HG03354 (cell line): ENCODE data around the gene SNN.

ENCODE experiments used
- ATAC-seq: cut with Tn5 transposase; IDR thresholded peaks from one replicate; pipeline ENCODE4 v1.9.1; 2021; ENCODE audit warnings: mild to moderate bottlenecking; ENCODE audit not compliant: unreplicated experiment, poor library complexity, severe bottlenecking

SNN gene

GRCh38 chr16:11692171-11692570, 23.9 kb downstream of the SNN start:
- no peak for ATAC-seq

GRCh38 chr16:11692651-11693050, 24.4 kb downstream of the SNN start:
- no peak for ATAC-seq

GRCh38 chr16:11696266-11697012, 28.2 kb downstream of the SNN start:
- ATAC-seq, result no peak

DNA sequence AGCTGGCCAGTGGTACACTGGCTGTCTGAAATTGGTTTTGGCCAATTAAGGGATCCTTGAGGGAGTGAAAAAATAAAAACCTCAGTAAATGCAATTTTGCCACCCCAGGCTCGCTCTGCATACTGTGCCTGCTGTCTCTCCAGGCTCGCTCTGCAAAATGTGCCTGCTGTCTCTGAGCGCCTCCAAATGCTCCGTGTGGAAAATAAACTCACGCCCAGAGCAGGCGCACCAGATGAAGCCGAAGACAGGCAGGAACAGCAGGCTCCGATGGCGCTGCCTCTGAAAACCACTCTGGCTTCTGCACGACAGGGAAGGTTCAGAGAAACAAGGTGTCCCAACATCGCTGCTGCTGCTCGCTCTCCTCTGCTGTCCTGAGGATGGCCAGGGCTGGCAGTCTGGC, 29.1 kb downstream of the SNN start:
- no peak for ATAC-seq

DNA sequence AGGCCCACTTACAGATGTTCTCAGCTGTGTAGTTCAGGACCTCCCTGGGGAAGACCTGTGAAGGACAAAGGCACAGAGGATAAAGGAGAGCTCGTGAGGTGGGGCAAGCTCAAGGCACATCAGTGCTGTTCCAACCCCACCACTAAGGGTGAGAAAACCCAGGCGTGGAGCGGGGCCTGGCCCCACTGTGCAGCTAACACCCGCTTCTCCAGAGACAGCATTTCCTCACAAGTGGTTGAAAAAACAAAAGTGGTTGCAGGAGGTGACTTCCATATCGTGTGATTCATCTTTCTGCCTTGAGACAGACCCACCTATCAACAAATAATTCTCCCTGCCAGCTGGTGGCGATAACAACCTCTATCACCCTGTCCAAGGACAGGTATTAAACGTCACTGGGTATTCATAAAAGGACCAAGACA, 30.0 kb downstream of the SNN start:
- ATAC-seq, result no peak

DNA sequence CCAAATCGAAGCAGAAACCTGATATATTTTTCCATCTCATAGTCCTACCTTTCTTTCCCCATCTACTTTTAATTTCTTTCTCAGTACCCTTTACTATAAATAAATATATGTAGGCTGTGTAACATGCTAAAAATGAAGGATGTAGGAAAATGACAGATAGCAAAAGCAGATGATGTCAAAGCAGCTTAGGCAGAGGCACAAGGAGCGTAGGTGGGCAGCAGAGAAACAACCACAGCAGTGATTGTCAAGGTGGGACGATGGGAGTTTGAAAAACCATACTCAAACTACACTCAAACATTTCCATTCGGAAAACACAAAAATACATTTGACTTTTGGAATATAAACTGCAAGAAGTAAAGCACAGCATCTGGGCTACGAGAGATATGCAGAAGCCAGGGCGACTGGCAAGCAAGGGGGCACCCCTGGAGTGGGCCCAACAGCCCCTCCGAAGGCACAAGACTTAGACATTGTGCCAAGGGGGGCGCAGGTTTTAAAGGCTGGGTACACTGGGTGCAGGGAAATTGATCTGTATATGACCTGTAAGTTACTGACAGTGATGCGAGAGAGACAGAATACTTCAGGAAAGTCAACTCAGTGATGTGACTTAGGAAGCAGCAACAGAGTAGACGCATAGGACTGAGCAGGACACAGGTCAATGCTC, 31.1 kb downstream of the SNN start:
- no peak for ATAC-seq

DNA sequence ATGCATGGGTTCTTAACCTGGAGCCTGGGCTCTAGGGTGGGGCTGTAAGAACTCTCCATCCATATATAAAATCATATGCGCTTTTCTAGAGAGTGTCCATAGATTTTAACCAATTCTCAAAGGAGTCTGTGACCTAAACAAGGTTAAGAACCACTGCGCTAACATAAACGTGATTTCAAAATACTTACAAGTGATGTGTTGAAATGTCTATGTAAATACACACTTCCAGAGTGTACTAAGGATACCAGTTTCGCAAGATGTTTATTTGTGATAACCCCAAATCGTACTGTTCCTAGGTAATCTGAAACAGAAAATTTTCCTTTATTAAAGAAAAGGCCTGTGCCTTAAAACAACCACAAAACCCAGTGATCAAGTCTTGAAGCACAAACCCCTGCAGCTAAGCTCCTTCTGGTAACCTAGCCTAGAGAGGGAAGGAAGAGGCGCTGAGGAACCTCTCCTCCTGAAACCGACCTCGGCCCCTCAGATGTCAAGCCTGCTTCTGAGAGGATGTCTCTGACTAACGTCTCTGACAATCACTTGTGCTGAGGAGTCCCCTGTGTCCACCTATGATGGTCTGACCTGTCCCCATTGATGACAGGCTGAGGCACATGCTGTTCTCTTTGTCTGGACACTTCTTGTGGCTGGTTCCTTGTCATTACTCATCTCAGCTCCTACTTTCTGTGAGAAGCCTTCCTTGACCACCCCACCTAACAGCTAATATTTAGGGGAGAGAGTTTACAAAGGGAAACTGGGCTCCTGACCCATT, 32.2 kb downstream of the SNN start:
- ATAC-seq, result no peak

DNA sequence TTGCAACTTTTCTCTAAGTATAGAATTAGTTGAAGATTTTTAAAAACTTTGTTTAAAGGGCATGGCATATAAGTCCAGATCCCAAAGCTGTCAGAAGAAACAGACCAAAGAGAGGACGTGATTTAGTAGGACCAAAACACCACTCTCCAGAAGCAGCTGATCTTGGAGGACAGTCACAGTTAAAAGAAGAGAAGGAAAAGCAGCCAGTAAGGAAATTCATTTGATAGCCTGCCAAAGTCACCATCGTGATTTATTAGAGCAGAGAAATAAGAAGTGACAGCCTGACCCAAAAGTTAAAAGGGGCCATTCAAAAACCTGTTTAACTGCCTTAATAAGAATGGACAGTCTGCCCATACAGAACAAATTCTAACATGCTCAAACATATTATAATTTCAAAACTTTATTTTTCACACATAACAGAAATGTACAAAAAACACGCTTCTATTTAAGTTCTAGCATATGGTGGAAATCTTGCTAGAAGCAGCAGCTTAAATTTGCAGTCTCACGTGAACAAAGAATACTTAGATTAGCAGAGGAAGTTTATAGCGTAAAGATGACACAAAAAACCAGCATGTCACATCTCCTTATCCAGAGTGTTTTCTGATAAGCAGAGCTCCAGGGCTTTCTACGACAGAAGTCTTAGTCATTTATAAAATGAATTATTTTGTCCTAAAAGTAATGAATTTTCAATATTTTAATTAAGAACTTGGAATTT, 37.2 kb downstream of the SNN start:
- ATAC-seq, result no peak

DNA sequence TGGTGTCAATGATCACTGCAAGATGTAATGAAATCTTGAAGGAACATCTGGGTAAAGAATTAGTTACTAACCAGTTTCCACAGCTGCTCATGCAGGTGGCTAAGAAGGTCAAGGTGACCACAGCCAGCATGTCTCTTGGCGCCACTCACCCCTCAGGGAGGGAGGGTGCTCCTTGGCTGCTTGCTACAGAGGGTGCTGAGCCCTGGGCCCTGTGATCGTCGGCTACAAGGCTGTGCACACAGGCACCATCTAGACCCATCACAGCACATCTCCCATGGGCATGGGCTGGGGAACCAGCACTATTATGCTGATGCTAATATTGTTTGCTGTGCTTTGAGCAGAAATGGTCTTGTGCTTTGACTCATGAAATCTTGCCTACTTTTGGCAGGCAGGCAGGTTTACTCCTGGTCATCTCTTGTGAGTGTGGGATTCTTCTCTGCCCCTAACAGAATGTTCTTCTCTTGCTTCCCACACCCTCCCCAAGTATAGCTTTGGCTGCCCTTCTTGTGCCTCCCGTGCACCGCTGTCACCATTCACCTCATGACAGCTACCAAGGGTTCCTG, 38.0 kb downstream of the SNN start:
- ATAC-seq, result peak; percentile 83

- no peak for ATAC-seq
Observed at GRCh38 chr16:11707679-11708197, 39.5 kb downstream of the SNN start.

DNA sequence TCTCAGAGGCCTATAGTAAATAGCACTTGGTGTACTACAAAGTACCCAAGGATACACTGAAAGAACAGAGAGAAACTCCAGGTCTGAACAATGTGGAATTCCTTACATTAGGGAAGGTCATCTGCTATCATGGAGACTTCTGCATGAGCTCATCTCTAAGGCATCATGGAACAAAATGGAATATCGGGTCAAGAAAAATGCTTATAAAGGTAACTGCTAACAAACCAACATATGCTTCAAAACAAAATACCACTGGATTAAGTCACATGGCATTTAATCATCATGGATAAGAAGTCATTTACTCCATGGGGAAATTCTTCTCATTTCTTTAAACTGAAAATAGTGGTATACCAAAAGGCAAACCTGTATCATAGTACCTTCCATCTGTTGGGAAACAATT, 40.2 kb downstream of the SNN start:
- ATAC-seq, result no peak

DNA sequence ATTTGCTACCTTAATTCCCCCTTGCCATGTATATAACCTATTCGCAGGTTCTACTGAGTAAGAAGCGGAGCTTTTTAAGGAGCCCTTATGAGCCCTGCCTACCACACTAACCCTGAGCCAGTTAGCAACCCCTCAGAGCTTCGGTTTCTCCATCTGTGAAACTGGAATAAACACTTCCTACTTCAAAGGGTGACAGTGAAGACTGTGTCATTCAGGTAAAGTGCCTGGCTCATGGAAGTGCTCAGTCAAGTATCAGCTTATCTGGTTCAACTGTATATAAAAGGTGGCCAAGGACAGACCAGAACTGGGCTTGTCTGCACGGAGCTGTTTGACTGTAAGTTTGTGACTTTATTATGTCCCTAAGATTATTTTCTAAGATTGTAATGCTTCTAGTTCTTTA, 43.4 kb downstream of the SNN start:
- no peak for ATAC-seq

DNA sequence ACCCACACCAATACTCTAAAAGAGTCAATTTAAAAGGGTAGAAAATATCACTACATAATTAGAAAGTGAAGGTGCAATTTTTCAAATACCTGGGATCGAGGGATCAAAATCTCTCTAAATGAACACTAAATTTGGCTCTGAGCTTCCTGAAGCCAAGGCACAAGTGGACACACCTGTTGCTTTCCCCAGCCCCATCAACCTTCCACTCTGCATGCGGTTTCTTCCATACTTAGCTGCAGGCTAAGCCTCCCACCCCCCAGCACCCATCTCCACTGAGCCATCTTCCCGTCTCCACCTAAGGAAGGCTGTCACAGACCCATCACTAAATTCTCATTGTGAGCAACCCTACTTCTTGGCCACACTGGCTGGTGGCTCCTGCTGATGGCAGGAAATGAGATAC, 43.9 kb downstream of the SNN start:
- no peak for ATAC-seq

- ATAC-seq, result no peak
Observed at GRCh38 chr16:11715246-11715947, 47.1 kb downstream of the SNN start.

DNA sequence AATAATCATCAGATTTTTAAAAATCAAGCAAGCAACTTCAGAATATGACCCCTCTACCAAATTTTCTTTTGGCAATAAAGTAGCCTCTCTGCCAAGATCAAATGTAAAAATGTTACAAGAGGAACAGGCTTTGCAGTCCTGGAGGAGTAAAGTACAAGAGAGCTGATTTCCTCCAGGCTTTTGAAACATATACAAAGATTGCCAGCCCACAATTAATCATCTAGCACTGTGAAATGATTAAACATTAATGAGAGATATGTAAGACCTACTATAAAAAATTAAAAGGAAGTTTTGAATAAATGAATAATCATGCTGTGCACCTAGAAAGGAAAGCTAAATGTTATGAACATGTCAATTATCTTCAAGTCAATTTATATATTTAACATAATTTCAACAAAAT, 48.1 kb downstream of the SNN start:
- no peak for ATAC-seq

DNA sequence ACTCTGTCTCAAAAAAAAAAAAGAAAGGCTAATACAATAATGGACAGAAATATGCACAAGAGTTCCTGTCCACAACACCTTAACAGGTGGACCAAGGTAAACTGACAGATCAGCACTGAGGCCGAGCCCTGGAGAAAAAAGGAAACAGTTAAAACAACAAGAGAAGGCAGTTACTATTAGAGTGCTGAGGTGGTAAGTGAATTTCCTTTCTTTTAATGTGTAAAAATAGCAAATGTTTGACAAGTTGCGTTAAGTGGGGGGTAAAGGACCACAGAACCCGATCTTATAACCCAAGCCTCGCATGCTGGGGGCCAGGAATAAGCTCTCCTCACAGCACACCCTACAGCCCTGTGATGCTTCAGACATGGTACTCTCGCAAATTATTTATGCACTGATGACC, 49.6 kb downstream of the SNN start:
- ATAC-seq, result no peak

DNA sequence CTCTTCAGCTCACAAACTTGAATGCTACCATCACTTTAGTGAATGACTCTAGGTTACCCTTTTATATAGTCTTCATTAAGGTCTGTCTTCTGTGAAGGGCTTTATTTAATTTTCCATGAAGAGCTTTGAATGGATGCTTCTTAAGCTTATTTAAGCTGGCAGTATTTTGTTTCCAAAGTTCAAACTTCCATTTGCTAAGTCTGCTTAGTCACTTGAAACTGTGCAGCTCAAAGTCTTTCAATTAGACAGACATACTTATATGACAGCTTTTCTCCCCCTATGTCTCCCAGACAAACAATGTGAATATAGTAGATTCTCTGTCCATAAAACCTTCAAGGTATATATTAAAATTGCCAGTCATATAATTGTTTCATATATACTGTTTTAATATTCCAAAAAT, 50.9 kb downstream of the SNN start:
- ATAC-seq, result no peak

GRCh38 chr16:11719762-11720161, 51.5 kb downstream of the SNN start:
- no peak for ATAC-seq

- ATAC-seq, result no peak
Observed at GRCh38 chr16:11721781-11722467, 53.7 kb downstream of the SNN start.
